Measurements from ENCODE around the gene FAM193B. TPM values are rescaled to one million over a fixed set of nuclear protein-coding genes. Genes with fewer than 3 reads are reported as not detected.

Gene FAM193B
- total and polyA plus RNA-seq, 9 of the 15 experiments (the other 6 are each of a cell fraction or from before 2014, with no cell fraction given), result 4.4 to 76.4 (median 37.3) TPM

GRCh38 chr5:177508837-177509236, 45.5 kb downstream of the FAM193B start (continued):
- TF ChIP-seq POLR2AphosphoS5 (IDR thresholded peaks at IDR 0.05; ENCODE audit: control insufficient read depth, insufficient read depth, low read depth, low read length) (peak; percentile 92; the same call in 1 of the 2 replicates), FOXM1 (IDR thresholded peaks at IDR 0.05; ENCODE audit: low read depth) (peak; percentile 36; the same call in 1 of the 2 replicates), FOXM1 (CRISPR knock-in tag; IDR thresholded peaks at IDR 0.05; ENCODE audit: low read depth) (no peak), SMARCC2 (IDR thresholded peaks at IDR 0.05; ENCODE audit: low read depth) (peak; percentile 39; the same call in 1 of the 2 replicates), STAG1 (CRISPR knock-in tag; IDR thresholded peaks at IDR 0.05; ENCODE audit: borderline replicate concordance) (no peak), ZBTB8A (IDR thresholded peaks at IDR 0.05; ENCODE audit: partially characterized antibody) (no peak), MBD2 (IDR thresholded peaks at IDR 0.05; ENCODE audit: borderline replicate concordance, low read depth) (0 out of 2 replicates have a peak, but pooled peaks have one; percentile 27), MGA (IDR thresholded peaks at IDR 0.05) (peak; percentile 60), EGR1 (conservative IDR thresholded peaks at IDR 0.05) (peak; percentile 97), RBFOX2 (IDR thresholded peaks at IDR 0.05; ENCODE audit: low read depth, low read length) (peak; percentile 13), MYNN (IDR thresholded peaks at IDR 0.05) (0 out of 2 replicates have a peak, but pooled peaks have one; percentile 45), MYNN (CRISPR knock-in tag; IDR thresholded peaks at IDR 0.05) (no peak), TBP (optimal IDR thresholded peaks at IDR 0.05; ENCODE audit: low read depth, low read length) (no peak), TCF3 (CRISPR knock-in tag; IDR thresholded peaks at IDR 0.05) (peak; percentile 83), ZNF445 (CRISPR knock-in tag; IDR thresholded peaks at IDR 0.05; ENCODE audit: low read depth) (no peak), GATA2 (CRISPR knock-in tag; IDR thresholded peaks at IDR 0.05) (0 out of 2 replicates have a peak, but pooled peaks have one; percentile 23), BRD4 (IDR thresholded peaks at IDR 0.05) (no peak)
- TF ChIP-seq, protein P1, sequence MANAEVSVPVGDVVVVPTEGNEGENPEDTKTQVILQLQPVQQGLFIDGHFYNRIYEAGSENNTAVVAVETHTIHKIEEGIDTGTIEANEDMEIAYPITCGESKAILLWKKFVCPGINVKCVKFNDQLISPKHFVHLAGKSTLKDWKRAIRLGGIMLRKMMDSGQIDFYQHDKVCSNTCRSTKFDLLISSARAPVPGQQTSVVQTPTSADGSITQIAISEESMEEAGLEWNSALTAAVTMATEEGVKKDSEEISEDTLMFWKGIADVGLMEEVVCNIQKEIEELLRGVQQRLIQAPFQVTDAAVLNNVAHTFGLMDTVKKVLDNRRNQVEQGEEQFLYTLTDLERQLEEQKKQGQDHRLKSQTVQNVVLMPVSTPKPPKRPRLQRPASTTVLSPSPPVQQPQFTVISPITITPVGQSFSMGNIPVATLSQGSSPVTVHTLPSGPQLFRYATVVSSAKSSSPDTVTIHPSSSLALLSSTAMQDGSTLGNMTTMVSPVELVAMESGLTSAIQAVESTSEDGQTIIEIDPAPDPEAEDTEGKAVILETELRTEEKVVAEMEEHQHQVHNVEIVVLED (CRISPR knock-in tag; IDR thresholded peaks at IDR 0.05), result no peak

All from K562 (cell line).